Vagina (tissue), 2 donors: ENCODE results near the gene GTF3C4.

ENCODE experiments used
- CTCF ChIP-seq, 3 experiments: fragments of 450-650 bp in 2 of 3; fragments of 200-600 bp in 1 of 3; sonication (generic) in 1 of 3; IDR thresholded peaks; one replicate each; pipeline ENCODE4 v1.5.1; 2017 to 2019; ENCODE audit warnings: antibody characterized with exemption in 3 of 3, mild to moderate bottlenecking in 2 of 3, moderate library complexity in 2 of 3
- POLR2A ChIP-seq, 2 donors: fragments of 450-650 bp; IDR thresholded peaks; one replicate each; pipeline ENCODE4 v1.6.1; 2017; ENCODE audit warnings: antibody characterized with exemption in 2 of 2, mild to moderate bottlenecking in 2 of 2, moderate library complexity in 2 of 2

- no peak for TF ChIP-seq CTCF (IDR thresholded peaks at IDR 0.05)
- TF ChIP-seq POLR2A (IDR thresholded peaks at IDR 0.05) = no peak
These were observed 9.8 kb downstream of the GTF3C4 start for GRCh38 chr9:132679946-132680625.
